HEK293 (cell line): ENCODE data around the gene ANAPC16.

ENCODE experiments used
- BCL11B ChIP-seq: fragments of 450-650 bp; formaldehyde crosslinking; IDR thresholded peaks from 2 replicates; pipeline ENCODE4 v1.5.1; 2016; ENCODE audit warnings: low read depth, missing biosample characterization, missing genetic modification characterization
- GFI1B ChIP-seq: fragments of 450-650 bp; formaldehyde crosslinking; IDR thresholded peaks from 2 replicates; pipeline ENCODE4 v1.5.1; 2016; ENCODE audit warnings: missing biosample characterization, missing genetic modification characterization
- GLIS1 ChIP-seq: fragments of 450-650 bp; formaldehyde crosslinking; IDR thresholded peaks from 2 replicates; pipeline ENCODE4 v1.5.1; 2016; ENCODE audit warnings: missing biosample characterization, missing genetic modification characterization
- PRDM6 ChIP-seq: fragments of 450-650 bp; formaldehyde crosslinking; IDR thresholded peaks from 2 replicates; pipeline ENCODE4 v1.5.1; 2017; ENCODE audit warnings: missing biosample characterization, missing genetic modification characterization
- SETDB1 ChIP-seq: IDR thresholded peaks from one replicate; pipeline ENCODE4 v1.6.1; 2017; ENCODE audit warnings: mild to moderate bottlenecking, low read length, moderate library complexity, mixed read lengths; ENCODE audit not compliant: insufficient read length
- TSHZ1 ChIP-seq: fragments of 450-650 bp; formaldehyde crosslinking; IDR thresholded peaks from 2 replicates; pipeline ENCODE4 v1.5.1; 2016; ENCODE audit warnings: missing biosample characterization, missing genetic modification characterization, borderline replicate concordance
- ZBTB17 ChIP-seq: fragments of 450-650 bp; formaldehyde crosslinking; IDR thresholded peaks from 2 replicates; pipeline ENCODE4 v1.5.1; 2016; ENCODE audit warnings: missing biosample characterization, missing genetic modification characterization
- ZBTB8A ChIP-seq: fragments of 450-650 bp; formaldehyde crosslinking; IDR thresholded peaks from 2 replicates; pipeline ENCODE4 v1.5.1; 2016; ENCODE audit warnings: missing biosample characterization, missing genetic modification characterization
- ZEB2 ChIP-seq: fragments of 450-650 bp; formaldehyde crosslinking; IDR thresholded peaks from 2 replicates; pipeline ENCODE4 v1.5.1; 2016; ENCODE audit warnings: missing biosample characterization, missing genetic modification characterization
- ZFP69B ChIP-seq: fragments of 450-650 bp; formaldehyde crosslinking; IDR thresholded peaks from 2 replicates; pipeline ENCODE4 v1.5.1; 2016; ENCODE audit warnings: missing biosample characterization, missing genetic modification characterization
- ZNF10 ChIP-seq: fragments of 450-650 bp; formaldehyde crosslinking; IDR thresholded peaks from 2 replicates; pipeline ENCODE4 v1.5.1; 2017; ENCODE audit warnings: missing biosample characterization, missing genetic modification characterization
- ZNF18 ChIP-seq: fragments of 450-650 bp; formaldehyde crosslinking; IDR thresholded peaks from 2 replicates; pipeline ENCODE4 v1.5.1; 2016; ENCODE audit warnings: missing biosample characterization, missing genetic modification characterization
- ZNF24 ChIP-seq: fragments of 450-650 bp; formaldehyde crosslinking; IDR thresholded peaks from 2 replicates; pipeline ENCODE4 v1.5.1; 2016; ENCODE audit warnings: missing biosample characterization, missing genetic modification characterization
- ZNF302 ChIP-seq: fragments of 450-650 bp; formaldehyde crosslinking; IDR thresholded peaks from 2 replicates; pipeline ENCODE4 v1.5.1; 2016; ENCODE audit warnings: missing biosample characterization, missing genetic modification characterization, low read depth
- ZNF335 ChIP-seq: fragments of 450-650 bp; formaldehyde crosslinking; conservative IDR thresholded peaks from 2 replicates; pipeline ENCODE4 v1.5.1; 2016; ENCODE audit warnings: missing biosample characterization, missing genetic modification characterization
- ZNF362 ChIP-seq: fragments of 450-650 bp; formaldehyde crosslinking; IDR thresholded peaks from 2 replicates; pipeline ENCODE4 v1.5.1; 2016; ENCODE audit warnings: missing biosample characterization, missing genetic modification characterization
- ZNF391 ChIP-seq: fragments of 450-650 bp; formaldehyde crosslinking; IDR thresholded peaks from 2 replicates; pipeline ENCODE4 v1.5.1; 2016; ENCODE audit warnings: low read depth, missing biosample characterization, missing genetic modification characterization, borderline replicate concordance
- ZNF394 ChIP-seq: fragments of 450-650 bp; formaldehyde crosslinking; IDR thresholded peaks from 2 replicates; pipeline ENCODE4 v1.5.1; 2016; ENCODE audit warnings: missing biosample characterization, missing genetic modification characterization, mild to moderate bottlenecking, moderate library complexity, borderline replicate concordance
- ZNF426 ChIP-seq: fragments of 450-650 bp; formaldehyde crosslinking; IDR thresholded peaks from 2 replicates; pipeline ENCODE4 v1.5.1; 2017; ENCODE audit warnings: missing biosample characterization, missing genetic modification characterization, mild to moderate bottlenecking, inconsistent platforms, moderate library complexity
- ZNF558 ChIP-seq: fragments of 450-650 bp; formaldehyde crosslinking; IDR thresholded peaks from 2 replicates; pipeline ENCODE4 v1.5.1; 2016; ENCODE audit warnings: missing biosample characterization, missing genetic modification characterization
- ZNF561 ChIP-seq: fragments of 450-650 bp; IDR thresholded peaks from 2 replicates; pipeline ENCODE4 v1.5.1; 2018; ENCODE audit warnings: missing biosample characterization, missing genetic modification characterization, borderline replicate concordance
- ZNF585B ChIP-seq: fragments of 450-650 bp; formaldehyde crosslinking; IDR thresholded peaks from 2 replicates; pipeline ENCODE4 v1.5.1; 2016; ENCODE audit warnings: missing biosample characterization, missing genetic modification characterization
- ZNF596 ChIP-seq: fragments of 450-650 bp; IDR thresholded peaks from 2 replicates; pipeline ENCODE4 v1.5.0; 2018; ENCODE audit warnings: missing biosample characterization, mild to moderate bottlenecking, missing genetic modification characterization, moderate library complexity
- ZNF600 ChIP-seq: fragments of 450-650 bp; formaldehyde crosslinking; IDR thresholded peaks from 2 replicates; pipeline ENCODE4 v1.5.1; 2016; ENCODE audit warnings: missing biosample characterization, missing genetic modification characterization
- ZNF639 ChIP-seq: fragments of 450-650 bp; formaldehyde crosslinking; IDR thresholded peaks from 2 replicates; pipeline ENCODE4 v1.5.1; 2016; ENCODE audit warnings: missing biosample characterization, missing genetic modification characterization
- ZNF645 ChIP-seq: fragments of 450-650 bp; formaldehyde crosslinking; IDR thresholded peaks from 2 replicates; pipeline ENCODE4; 2016; ENCODE audit warnings: missing biosample characterization, missing genetic modification characterization
- ZNF692 ChIP-seq: fragments of 450-650 bp; formaldehyde crosslinking; IDR thresholded peaks from 2 replicates; pipeline ENCODE4 v1.5.1; 2016; ENCODE audit warnings: missing biosample characterization, missing genetic modification characterization
- ZNF791 ChIP-seq: fragments of 450-650 bp; formaldehyde crosslinking; IDR thresholded peaks from 2 replicates; pipeline ENCODE4 v1.5.1; 2016; ENCODE audit warnings: missing biosample characterization, missing genetic modification characterization
- ZXDB ChIP-seq: fragments of 450-650 bp; formaldehyde crosslinking; IDR thresholded peaks from 2 replicates; pipeline ENCODE4 v1.5.1; 2016; ENCODE audit warnings: missing biosample characterization, missing genetic modification characterization

The ANAPC16 gene

GRCh38 chr10:72228318-72228751 is 12.5 kb downstream of the ANAPC16 start (continued):
- TF ChIP-seq ZNF645 (peak; percentile 88; the same call in 1 of the 2 replicates), PRDM6 (tag by site-specific recombination) (peak; percentile 100), ZNF692 (tag by site-specific recombination) (peak; percentile 77), GFI1B (peak; percentile 93), ZNF394 (tag by site-specific recombination) (peak; percentile 77), ZBTB17 (tag by site-specific recombination) (peak; percentile 80), ZBTB8A (tag by site-specific recombination) (peak; percentile 81), ZEB2 (tag by site-specific recombination) (peak; percentile 90), SETDB1 (no peak), ZNF600 (peak; percentile 77; the same call in 1 of the 2 replicates), ZNF335 (0 out of 2 replicates have a peak, but pooled peaks have one; percentile 6), ZNF585B (no peak), ZNF362 (tag by site-specific recombination) (no peak), BCL11B (peak; percentile 76; the same call in 1 of the 2 replicates), ZFP69B (tag by site-specific recombination) (peak; percentile 84), ZNF10 (tag by site-specific recombination) (peak; percentile 96), ZNF791 (tag by site-specific recombination) (no peak), ZNF391 (tag by site-specific recombination) (peak; percentile 66; the same call in 1 of the 2 replicates), ZNF426 (tag by site-specific recombination) (no peak), ZNF302 (tag by site-specific recombination) (no peak), ZNF558 (tag by site-specific recombination) (peak; percentile 91), ZNF596 (peak; percentile 50; the same call in 1 of the 2 replicates), ZXDB (peak; percentile 93), ZNF561 (tag by site-specific recombination) (peak; percentile 78), ZNF24 (tag by site-specific recombination) (peak; percentile 98), ZNF18 (tag by site-specific recombination) (peak; percentile 62), GLIS1 (tag by site-specific recombination) (peak; percentile 96), ZNF639 (tag by site-specific recombination) (peak; percentile 79; the same call in 1 of the 2 replicates), TSHZ1 (peak; percentile 70; the same call in 1 of the 2 replicates)
